Aortic smooth muscle cell (primary cell): Measurements from ENCODE around the gene ENDOG. TPM values are rescaled to one million over a fixed set of nuclear protein-coding genes. Genes with fewer than 3 reads are reported as not detected.

Experiments used
- total RNA-seq: library from RNA; depleted of rRNA; stranded (reverse); fragments of >200 nt; gene quantifications from 2 replicates; pipeline ENCODE4 v1.2.3, GENCODE V29; 2014

The ENDOG gene
- 18.5 and 29.1 TPM in 2 replicates for total RNA-seq

GRCh38 chr9:128818099-128818838, at the start of gene ENDOG:
Gene ENDOG (plus strand): TSS chr9:128818500. CDS start chr9:128818685, 185 bp downstream.

GRCh38 chr9:128771745-128772519, 46.4 kb upstream of the ENDOG start, which contains the start of gene ZER1:
Gene ZER1 (minus strand): TSS chr9:128771927. CDS start chr9:128755565, 16,362 bp downstream.

GRCh38 chr9:128786681-128787601, 31.4 kb upstream of the ENDOG start, which contains the start of gene TBC1D13:
Gene TBC1D13 (plus strand): TSS chr9:128787253. CDS start chr9:128787354, 101 bp downstream.

DNA sequence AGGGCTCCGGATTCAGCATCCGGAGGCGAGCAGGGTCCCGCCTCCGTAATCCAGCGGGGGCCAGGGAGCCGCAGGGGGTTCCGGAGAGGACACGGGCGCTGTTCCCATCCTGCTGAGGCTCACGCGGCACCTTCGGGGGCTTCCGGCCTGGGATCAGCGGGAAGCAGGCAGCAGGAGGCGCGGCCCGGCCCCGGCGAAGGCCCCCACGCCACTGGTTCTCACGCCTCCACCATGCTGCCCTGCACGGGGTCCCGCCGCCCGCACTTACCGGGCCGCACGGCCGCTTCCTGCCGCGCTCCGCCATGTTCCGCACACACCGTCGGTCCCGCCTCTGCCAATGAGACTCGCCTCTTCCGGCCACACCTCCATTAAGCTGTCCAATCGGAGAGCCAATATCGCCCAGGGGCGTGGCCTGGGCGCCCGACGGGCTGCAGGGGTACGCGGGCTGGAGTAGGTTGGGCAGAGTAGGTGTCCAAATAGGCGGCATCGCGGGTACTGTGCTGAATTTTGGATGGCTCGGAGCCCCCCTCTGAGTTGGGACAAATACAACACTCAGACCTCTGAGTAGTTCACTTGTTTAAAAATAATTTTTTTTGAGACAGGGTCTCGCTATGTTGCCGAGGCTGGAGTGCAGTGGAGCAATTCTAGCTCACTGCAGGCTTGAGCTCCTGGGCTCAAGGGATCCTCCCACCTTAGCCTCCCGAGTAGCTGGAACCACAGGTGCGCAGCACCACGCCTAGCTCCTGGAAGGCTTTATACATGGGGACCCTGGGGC, 11.4 kb downstream of the ENDOG start, which contains the start of gene SPOUT1:
Gene SPOUT1, minus strand, starts transcription at position 318 of the 775 bp plus-strand sequence. Its CDS starts 14 bp downstream, at position 304.

Other genes with a start within 250 kb of the ENDOG start
- 56.8 and 67.6 TPM in 2 replicates for gene DYNC2I2, start 161.7 kb upstream of the ENDOG start, total RNA-seq
- 652 and 693 TPM in 2 replicates for gene SET, start 129.3 kb upstream of the ENDOG start, total RNA-seq
- 2.8 TPM in 2 replicates for gene PKN3, start 116.0 kb upstream of the ENDOG start, total RNA-seq
- 23.3 and 27.0 TPM in 2 replicates for gene ZDHHC12, start 94.4 kb upstream of the ENDOG start, total RNA-seq
- gene ZER1, start 46.6 kb upstream of the ENDOG start, total RNA-seq = 16.4 and 22.1 TPM in 2 replicates
- 10.2 and 10.9 TPM in 2 replicates for gene TBC1D13, start 31.2 kb upstream of the ENDOG start, total RNA-seq
- gene SPOUT1, start 11.3 kb downstream of the ENDOG start, total RNA-seq = 9.7 and 12.4 TPM in 2 replicates
- gene KYAT1, start 63.5 kb downstream of the ENDOG start, total RNA-seq = 7.6 and 10.3 TPM in 2 replicates
- gene LRRC8A, start 63.6 kb downstream of the ENDOG start, total RNA-seq = 64.7 and 65.5 TPM in 2 replicates
- 5.7 and 9.8 TPM in 2 replicates for gene PHYHD1, start 102.5 kb downstream of the ENDOG start, total RNA-seq
- gene DOLK, start 129.1 kb downstream of the ENDOG start, total RNA-seq = 28.4 and 30.3 TPM in 2 replicates
- gene NUP188, start 129.2 kb downstream of the ENDOG start, total RNA-seq = 28.2 and 44.8 TPM in 2 replicates
- gene SH3GLB2, start 209.8 kb downstream of the ENDOG start, total RNA-seq = 33.4 and 38.2 TPM in 2 replicates
- gene MIGA2, start 218.1 kb downstream of the ENDOG start, total RNA-seq = 20.1 and 22.7 TPM in 2 replicates